Activated CD4-positive, alpha-beta T cell treated with anti-CD3 and anti-CD28 coated beads, Interleukin-2, amount 10 ng/mL, durations not matched to agents 7 days and 5 days (primary cell): ENCODE results near the gene FHIT. TPM values are rescaled to one million over a fixed set of nuclear protein-coding genes. Genes with fewer than 3 reads are reported as not detected.

Experiments
- CTCF ChIA-PET: fragments of 350-600 bp; sonication (Branson Sonifier 250); formaldehyde crosslinking; loops from one replicate; lab custom pipeline; 2021; ENCODE audit warnings: antibody characterized with exemption; lab: Charles Lee
- POLR2A ChIA-PET: fragments of 350-600 bp; sonication (Branson Sonifier 250); formaldehyde crosslinking; loops from one replicate; lab custom pipeline; 2021; ENCODE audit warnings: antibody characterized with exemption; lab: Charles Lee
- DNase-seq: peaks from one replicate; pipeline ENCODE4 v3.0.0-alpha.2; 2020
- H3K27ac Mint-ChIP-seq: one replicate; pipeline ENCODE4 v1.8.0; 2021; ENCODE audit warnings: mild to moderate bottlenecking, moderate library complexity, mixed read lengths
- H3K27me3 Mint-ChIP-seq: one replicate; pipeline ENCODE4 v1.8.0; 2021; ENCODE audit warnings: mixed read lengths
- H3K36me3 Mint-ChIP-seq: one replicate; pipeline ENCODE4 v1.8.0; 2021; ENCODE audit warnings: low read depth, mixed read lengths
- H3K4me1 Mint-ChIP-seq: one replicate; pipeline ENCODE4 v1.8.0; 2021; ENCODE audit warnings: mixed read lengths
- H3K4me3 Mint-ChIP-seq: one replicate; pipeline ENCODE4 v1.8.0; 2021; ENCODE audit warnings: mild to moderate bottlenecking, moderate library complexity, mixed read lengths
- H3K9me3 Mint-ChIP-seq: one replicate; pipeline ENCODE4 v1.8.0; 2021; ENCODE audit warnings: mixed read lengths
- total RNA-seq, 2 experiments: library from RNA; stranded (reverse); gene quantifications; one replicate each; pipeline ENCODE4 v1.2.3, GENCODE V29; 2021

The FHIT gene
- total RNA-seq, 2 experiments from 2014 or later: 39.4 to 41.2 TPM

DNA sequence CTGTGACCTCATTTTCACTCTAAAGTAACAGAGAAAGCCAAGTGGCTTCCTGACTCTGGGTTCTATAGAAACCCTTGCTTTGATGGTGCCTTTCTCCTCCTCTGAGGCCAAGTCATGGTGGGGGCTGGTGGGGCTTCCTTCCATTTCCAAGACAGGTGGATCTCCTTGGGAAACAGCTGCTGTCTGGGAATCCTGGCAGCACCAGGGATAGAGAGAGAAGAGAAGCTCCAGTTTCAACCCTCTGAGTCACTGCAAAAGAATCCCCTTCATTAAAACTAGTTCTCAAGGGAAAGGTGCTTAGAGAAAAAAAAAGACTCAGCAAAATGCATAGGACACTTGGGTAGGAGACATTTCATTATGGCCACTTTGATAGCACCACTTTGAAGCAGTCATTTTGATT is 614.4 kb downstream of the FHIT start:
- Mint-ChIP-seq H3K9me3 (peaks cover 4% of the 10 kb centered on the region), H3K4me1 (no peaks in the 10 kb centered on the region), H3K4me3 (no peak overlapping the region), H3K27me3 (no peaks in the 10 kb centered on the region), H3K36me3 (no peaks in the 10 kb centered on the region), H3K27ac (no peak overlapping the region)
- no peak for DNase-seq
- ChIA-PET CTCF (no interaction called here), POLR2A (no interaction called here)

DNA sequence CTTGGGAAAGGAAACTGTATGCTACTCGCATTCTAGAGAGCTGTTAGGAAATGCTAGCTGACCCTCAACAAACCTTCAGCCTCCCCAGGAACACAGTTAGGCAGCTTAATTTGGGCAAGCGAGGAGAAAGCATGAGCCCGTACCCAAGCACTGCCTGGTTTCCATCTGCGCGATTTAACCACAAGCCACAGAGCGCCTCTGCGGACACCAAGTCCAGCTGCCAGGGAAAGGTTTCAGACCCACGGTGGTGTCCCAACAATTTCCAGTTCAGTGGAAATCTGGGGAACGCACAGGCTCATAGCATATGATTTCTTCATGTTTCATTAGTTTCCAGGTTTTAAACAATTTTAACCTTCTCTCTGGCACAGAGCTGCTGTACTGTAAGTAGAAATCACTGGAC is 617.6 kb downstream of the FHIT start:
- Mint-ChIP-seq H3K4me3 (no peak overlapping the region), H3K4me1 (no peaks in the 10 kb centered on the region), H3K27ac (no peak overlapping the region), H3K9me3 (no peaks in the 10 kb centered on the region), H3K36me3 (no peaks in the 10 kb centered on the region), H3K27me3 (no peaks in the 10 kb centered on the region)
- POLR2A ChIA-PET: no interaction called here
- no peak for DNase-seq
- CTCF ChIA-PET: interaction anchor here (0.9 kb wide), 1 partner anchor 23 kb away, joined by 3 read pairs; no protein-coding TSS in a partner anchor

DNA sequence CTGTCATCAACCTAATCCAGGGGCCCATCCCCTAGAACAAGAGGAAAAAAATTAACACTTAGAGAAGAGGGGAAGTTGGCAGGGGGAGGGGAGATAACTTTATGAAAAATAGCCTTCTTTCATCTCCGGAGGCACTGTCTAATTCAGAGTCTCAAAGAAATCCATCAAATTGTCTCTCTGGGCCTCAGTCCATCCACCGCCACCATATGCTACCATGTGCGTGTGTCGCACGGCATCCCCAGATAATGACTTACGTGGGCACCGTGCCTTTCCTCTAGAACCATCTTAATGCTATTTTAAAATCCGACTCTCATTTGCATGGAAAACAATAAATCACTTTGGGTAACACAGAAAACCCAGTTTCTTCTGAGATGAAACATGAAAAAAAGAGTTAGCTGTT is 619.7 kb downstream of the FHIT start:
- no peaks in the 10 kb centered on the region for H3K4me1 Mint-ChIP-seq

DNA sequence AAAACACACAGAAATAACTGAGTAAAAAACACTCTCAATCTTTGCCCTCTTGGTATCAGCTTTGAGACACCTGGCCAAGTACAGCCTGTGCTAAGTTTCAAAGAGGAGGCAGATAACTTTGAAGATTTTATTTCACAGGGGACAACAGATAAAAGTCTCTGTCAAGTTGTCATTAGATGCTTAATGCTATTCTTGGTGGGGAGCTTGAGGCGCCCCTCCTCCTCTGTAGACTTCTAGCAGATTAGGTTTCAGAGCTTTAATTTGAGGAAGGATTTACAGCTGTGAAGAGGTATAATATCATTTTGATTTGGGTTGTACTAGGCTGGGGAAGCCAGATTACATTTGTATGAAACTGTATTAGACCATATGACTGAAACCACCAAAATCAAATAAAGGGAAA is 620.3 kb downstream of the FHIT start:
- H3K4me3 Mint-ChIP-seq: no peak overlapping the region
- no peak overlapping the region for H3K27ac Mint-ChIP-seq
- H3K9me3 Mint-ChIP-seq: no peaks in the 10 kb centered on the region
- DNase-seq: no peak
- H3K4me1 Mint-ChIP-seq: no peaks in the 10 kb centered on the region
- H3K27me3 Mint-ChIP-seq: no peaks in the 10 kb centered on the region
- ChIA-PET CTCF (interaction anchor here (1.2 kb wide), 1 partner anchor 9 kb away, joined by 3 read pairs; no protein-coding TSS in a partner anchor), POLR2A (no interaction called here)
- no peaks in the 10 kb centered on the region for H3K36me3 Mint-ChIP-seq

More for the DNA sequence above, 619.7 kb downstream of the FHIT start:
- DNase-seq: no peak
- Mint-ChIP-seq H3K4me3 (no peak overlapping the region), H3K9me3 (no peaks in the 10 kb centered on the region), H3K27me3 (no peaks in the 10 kb centered on the region), H3K27ac (no peak overlapping the region), H3K36me3 (no peaks in the 10 kb centered on the region)
- POLR2A ChIA-PET: no interaction called here
- CTCF ChIA-PET: no interaction called here

DNA sequence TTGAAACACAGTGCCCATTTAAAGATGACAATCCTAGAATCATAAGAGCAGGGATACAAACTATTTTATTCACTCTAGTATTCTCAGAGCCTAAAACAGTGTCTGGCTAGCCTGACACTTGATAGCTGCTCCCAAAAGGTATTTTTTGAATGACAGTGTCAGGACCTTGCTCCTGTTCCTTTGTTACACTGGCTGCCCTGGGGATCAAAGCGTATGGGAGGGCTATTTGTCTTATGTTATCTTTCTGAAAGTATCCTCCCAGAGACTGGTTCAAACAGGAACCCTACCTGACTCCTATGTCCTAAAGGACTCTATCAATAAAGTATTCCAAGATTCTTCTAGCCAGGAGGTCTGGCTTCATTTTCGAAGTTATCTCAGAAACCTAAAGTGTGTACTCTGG is 621.4 kb downstream of the FHIT start:
- Mint-ChIP-seq H3K27ac (no peak overlapping the region), H3K4me3 (no peak overlapping the region), H3K4me1 (no peaks in the 10 kb centered on the region), H3K9me3 (no peaks in the 10 kb centered on the region), H3K27me3 (no peaks in the 10 kb centered on the region), H3K36me3 (no peaks in the 10 kb centered on the region)
- POLR2A ChIA-PET: no interaction called here
- CTCF ChIA-PET: no interaction called here
- no peak for DNase-seq

DNA sequence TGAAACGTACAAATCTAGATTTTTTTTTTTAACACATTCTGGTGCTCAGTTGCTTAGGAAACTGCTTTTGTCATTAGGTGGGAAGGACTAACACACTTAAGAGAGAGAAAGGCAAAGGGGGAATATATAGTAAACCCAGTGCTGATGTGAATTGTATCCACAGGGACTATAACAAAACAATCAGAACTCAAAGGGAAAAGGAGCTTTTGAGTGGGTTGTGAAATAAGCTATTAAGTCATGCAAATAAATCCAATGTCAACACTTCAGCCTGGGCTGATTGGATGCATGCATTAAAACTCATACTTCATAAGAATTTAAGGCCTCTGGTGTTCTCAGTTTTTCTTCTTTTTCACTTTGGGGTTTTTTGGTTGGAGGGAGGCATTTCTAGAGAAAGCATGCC is 628.9 kb downstream of the FHIT start:
- POLR2A ChIA-PET: interaction anchor here (0.7 kb wide), 1 partner anchor 394 kb away, joined by 3 read pairs; no protein-coding TSS in a partner anchor
- Mint-ChIP-seq H3K9me3 (no peaks in the 10 kb centered on the region), H3K4me3 (no peak overlapping the region), H3K27ac (no peak overlapping the region), H3K27me3 (no peaks in the 10 kb centered on the region), H3K36me3 (no peaks in the 10 kb centered on the region), H3K4me1 (no peaks in the 10 kb centered on the region)
- no peak for DNase-seq
- CTCF ChIA-PET: interaction anchor here (1.1 kb wide), 1 partner anchor 20 kb away, joined by 3 read pairs; no protein-coding TSS in a partner anchor

DNA sequence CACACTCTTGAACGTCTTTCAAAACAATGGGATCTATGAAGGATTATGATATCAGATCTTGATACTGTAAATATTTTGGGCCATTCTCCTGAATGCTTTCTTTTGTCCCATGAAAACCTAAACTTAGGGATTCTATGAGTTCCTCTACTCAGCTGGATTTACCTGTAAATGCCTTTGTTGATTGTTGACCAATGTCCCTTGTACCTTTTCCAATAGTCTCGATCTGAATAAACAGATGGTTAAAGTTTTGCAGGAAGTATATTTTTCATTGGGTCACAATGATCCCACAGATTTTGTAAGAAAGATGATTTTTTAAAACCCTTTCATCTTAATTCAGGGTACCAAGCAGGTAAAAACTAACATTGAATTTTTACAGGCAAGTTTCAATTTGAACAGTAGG is 634.1 kb downstream of the FHIT start:
- H3K9me3 Mint-ChIP-seq: peaks cover 5% of the 10 kb centered on the region

DNA sequence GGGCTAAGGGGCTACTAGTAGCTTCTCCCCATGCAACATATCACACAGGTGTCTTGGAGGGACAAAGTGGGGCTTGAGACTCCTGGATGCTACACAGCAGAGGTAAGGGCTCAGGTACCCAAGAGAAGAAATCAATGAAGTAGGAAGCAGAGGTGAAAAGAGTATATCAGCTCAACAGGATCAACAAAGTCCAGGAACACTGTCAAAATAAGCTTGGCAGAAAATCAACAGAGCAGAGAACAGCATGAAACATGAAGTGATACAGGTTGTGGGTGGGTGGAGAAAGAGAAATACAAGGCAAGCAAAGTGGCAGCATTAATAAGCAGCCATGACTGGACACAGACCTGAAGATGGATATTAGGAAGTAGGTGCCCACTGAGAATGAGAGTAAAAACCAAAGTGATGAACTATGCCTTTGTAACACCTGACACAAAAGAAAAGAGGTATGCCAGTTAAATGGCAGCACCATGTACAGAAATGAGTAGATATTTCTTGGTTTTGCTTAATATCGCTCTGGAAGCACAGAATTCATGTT is 637.4 kb downstream of the FHIT start:
- H3K27ac Mint-ChIP-seq: no peak overlapping the region
- peaks cover 5% of the 10 kb centered on the region for H3K9me3 Mint-ChIP-seq
- no peaks in the 10 kb centered on the region for H3K36me3 Mint-ChIP-seq
- H3K4me1 Mint-ChIP-seq: peaks cover 5% of the 10 kb centered on the region
- no peaks in the 10 kb centered on the region for H3K27me3 Mint-ChIP-seq
- H3K4me3 Mint-ChIP-seq: no peak overlapping the region
- DNase-seq: no peak
- CTCF ChIA-PET: interaction anchor here (0.6 kb wide), 1 partner anchor 98 kb away, joined by 3 read pairs; no protein-coding TSS in a partner anchor
- POLR2A ChIA-PET: no interaction called here

More for the DNA sequence above, 634.1 kb downstream of the FHIT start:
- no peak overlapping the region for H3K4me3 Mint-ChIP-seq
- DNase-seq: no peak
- H3K27ac Mint-ChIP-seq: no peak overlapping the region
- POLR2A ChIA-PET: no interaction called here
- CTCF ChIA-PET: no interaction called here
- H3K27me3 Mint-ChIP-seq: no peaks in the 10 kb centered on the region
- H3K4me1 Mint-ChIP-seq: peaks cover 5% of the 10 kb centered on the region
- no peaks in the 10 kb centered on the region for H3K36me3 Mint-ChIP-seq

DNA sequence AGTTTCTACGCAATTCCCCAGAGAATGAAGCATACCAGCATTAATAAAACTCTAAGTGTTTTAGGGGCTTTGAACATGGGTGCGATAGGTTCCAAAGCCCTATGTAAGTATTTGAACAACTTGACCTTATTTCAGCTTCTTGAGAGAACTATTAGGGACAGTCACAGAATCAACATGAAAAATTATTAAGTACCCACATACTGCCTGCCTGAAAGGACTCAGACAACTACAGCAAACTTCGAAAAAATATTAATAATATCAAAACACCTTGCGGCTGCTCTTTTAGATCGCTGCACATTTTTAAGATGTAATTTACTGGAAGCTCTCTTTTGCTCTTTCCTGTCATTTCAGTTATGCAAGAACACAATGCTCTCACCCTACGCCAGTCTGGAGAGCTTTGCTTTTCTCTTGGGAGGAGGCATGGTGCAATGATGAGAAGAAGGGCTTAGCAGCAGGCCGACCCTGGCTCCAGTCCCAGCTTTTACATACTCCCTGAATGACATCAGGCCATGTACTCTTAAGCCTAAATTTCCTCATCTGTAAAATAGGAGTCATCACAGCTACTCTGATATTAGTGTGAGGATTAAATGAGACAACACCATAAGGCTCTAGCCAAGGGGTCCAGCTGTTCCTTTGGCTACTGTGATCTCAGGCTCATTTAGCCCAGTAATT is 640.7 kb downstream of the FHIT start:
- ChIA-PET POLR2A (no interaction called here), CTCF (interaction anchor here (1.1 kb wide), 1 partner anchor 23 kb away, joined by 3 read pairs; no protein-coding TSS in a partner anchor)
- DNase-seq: no peak
- Mint-ChIP-seq H3K4me3 (no peak overlapping the region), H3K27me3 (no peaks in the 10 kb centered on the region), H3K9me3 (peaks cover 3% of the 10 kb centered on the region), H3K27ac (no peak overlapping the region), H3K4me1 (peaks cover 5% of the 10 kb centered on the region), H3K36me3 (no peaks in the 10 kb centered on the region)

DNA sequence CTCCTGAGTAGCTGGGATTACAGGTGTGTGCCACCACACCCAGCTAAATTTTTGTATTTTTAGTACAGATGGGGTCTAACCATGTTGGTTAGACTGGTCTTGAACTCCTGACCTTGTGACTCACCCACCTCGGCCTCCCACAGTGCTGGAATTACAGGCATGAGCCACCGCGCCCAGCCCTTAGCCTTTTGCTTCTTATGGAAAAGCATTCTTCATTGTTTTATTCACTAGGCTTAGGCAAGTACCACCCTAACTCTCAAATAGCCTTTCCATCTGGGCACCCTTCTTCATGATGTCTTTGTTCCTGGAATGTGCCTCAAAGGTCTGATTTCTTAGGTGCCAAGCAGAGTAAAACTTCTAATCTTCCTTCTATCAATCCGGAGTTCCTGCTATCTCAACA is 641.8 kb downstream of the FHIT start:
- ChIA-PET CTCF (no interaction called here), POLR2A (no interaction called here)
- Mint-ChIP-seq H3K4me1 (peaks cover 5% of the 10 kb centered on the region), H3K36me3 (no peaks in the 10 kb centered on the region), H3K27ac (no peak overlapping the region), H3K4me3 (no peak overlapping the region), H3K27me3 (no peaks in the 10 kb centered on the region), H3K9me3 (peaks cover 3% of the 10 kb centered on the region)
- DNase-seq: no peak

DNA sequence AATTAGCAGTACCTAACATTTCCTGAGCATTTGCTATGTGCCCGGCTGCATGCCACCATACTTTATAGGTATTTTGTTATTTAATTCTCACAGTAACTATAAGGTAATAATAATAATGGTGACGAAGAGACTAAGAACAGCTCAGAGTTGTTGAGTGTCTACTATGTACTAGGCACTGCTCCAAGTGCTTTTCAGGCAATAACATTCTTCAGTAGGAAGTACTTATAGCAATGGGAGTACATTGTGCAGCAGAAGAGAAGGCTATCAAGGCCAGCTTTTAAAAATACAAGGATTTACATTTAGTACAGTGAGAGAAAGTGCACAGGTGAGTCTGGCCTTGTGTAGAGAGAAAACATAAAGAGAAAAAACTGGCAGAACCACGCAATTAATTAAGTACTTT is 647.4 kb downstream of the FHIT start:
- ChIA-PET POLR2A (no interaction called here), CTCF (no interaction called here)
- Mint-ChIP-seq H3K27ac (no peak overlapping the region), H3K27me3 (no peaks in the 10 kb centered on the region), H3K4me1 (peaks cover 8% of the 10 kb centered on the region), H3K4me3 (no peak overlapping the region), H3K36me3 (no peaks in the 10 kb centered on the region), H3K9me3 (no peaks in the 10 kb centered on the region)
- no peak for DNase-seq

DNA sequence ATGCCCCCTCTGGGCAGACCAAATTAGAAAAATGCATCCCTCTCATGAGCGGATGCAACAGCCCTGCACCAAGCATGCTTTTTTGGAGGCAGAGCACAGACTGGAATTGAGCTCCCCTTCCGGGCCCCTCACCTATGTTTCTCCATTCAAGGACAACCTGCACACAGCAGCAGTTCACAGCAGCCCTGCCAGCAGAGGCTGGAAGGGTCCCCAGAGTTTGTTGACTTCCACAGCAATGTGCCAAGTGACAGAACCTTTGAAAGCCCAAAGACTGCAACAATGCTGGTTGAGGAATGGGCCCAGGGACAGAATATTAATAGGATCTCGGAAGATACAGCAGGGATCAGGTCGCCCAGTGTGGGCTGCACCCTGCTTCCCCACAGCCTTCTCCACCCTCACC is 650.4 kb downstream of the FHIT start:
- no peak for DNase-seq
- Mint-ChIP-seq H3K4me3 (no peak overlapping the region), H3K4me1 (peaks cover 8% of the 10 kb centered on the region), H3K9me3 (no peaks in the 10 kb centered on the region), H3K27me3 (no peaks in the 10 kb centered on the region), H3K27ac (no peak overlapping the region), H3K36me3 (no peaks in the 10 kb centered on the region)
- CTCF ChIA-PET: no interaction called here
- POLR2A ChIA-PET: no interaction called here

DNA sequence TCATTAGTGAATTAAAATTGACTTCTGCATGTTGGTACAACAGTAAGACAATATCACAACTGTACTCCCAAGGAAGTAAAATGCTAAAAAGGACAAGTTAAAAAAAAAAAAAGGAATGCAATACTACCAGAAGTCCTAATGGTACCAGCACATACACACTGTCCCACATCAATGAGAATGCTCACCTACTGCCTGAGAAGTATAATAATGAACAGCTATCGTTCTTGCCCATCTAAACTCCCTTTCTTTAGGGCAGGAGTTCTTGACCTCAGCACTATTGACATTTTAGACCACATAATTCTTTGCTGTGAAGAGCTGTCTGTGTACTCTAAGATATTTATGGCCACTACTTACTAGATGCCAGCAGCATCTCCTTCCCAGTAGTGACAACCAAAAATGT is 651.7 kb downstream of the FHIT start:
- Mint-ChIP-seq H3K9me3 (no peaks in the 10 kb centered on the region), H3K4me3 (no peak overlapping the region), H3K36me3 (no peaks in the 10 kb centered on the region), H3K4me1 (peaks cover 8% of the 10 kb centered on the region), H3K27ac (no peak overlapping the region), H3K27me3 (no peaks in the 10 kb centered on the region)
- POLR2A ChIA-PET: no interaction called here
- CTCF ChIA-PET: no interaction called here
- DNase-seq: no peak
